Upper lobe of left lung (tissue), 6 donors: ENCODE results near the gene NEK10. TPM values are rescaled to one million over a fixed set of nuclear protein-coding genes. Genes with fewer than 3 reads are reported as not detected.

ENCODE experiments used
- ATAC-seq, 2 donors: fragments of 200-7000 bp; cut with Tn5 transposase; one replicate each; pipeline ENCODE4 v1.9.1; 2022; ENCODE audit warnings: mild to moderate bottlenecking in 2 of 2, moderate library complexity in 2 of 2; ENCODE audit not compliant: low FRiP score in 2 of 2
- DNase-seq, 2 donors: peaks; one replicate each; pipeline ENCODE4 v3.0.0-alpha.2; 2019 to 2020
- H3K27ac ChIP-seq, 4 donors: fragments of 200-600 bp; sonication (generic); one replicate each; pipeline ENCODE4 v1.5.1; 2016 to 2019
- H3K27me3 ChIP-seq, 4 donors: fragments of 200-600 bp; sonication (generic); one replicate each; pipeline ENCODE4 v1.5.1; 2017 to 2019
- H3K36me3 ChIP-seq, 4 donors: fragments of 200-600 bp; sonication (generic); one replicate each; pipeline ENCODE4 v1.5.1; 2016 to 2019
- H3K4me1 ChIP-seq, 4 donors: fragments of 200-600 bp; sonication (generic); one replicate each; pipeline ENCODE4 v1.5.1; 2018 to 2019
- H3K4me3 ChIP-seq, 4 donors: fragments of 200-600 bp; sonication (generic); one replicate each; pipeline ENCODE4 v1.5.1; 2017 to 2019; ENCODE audit warnings: mild to moderate bottlenecking in 2 of 4, moderate library complexity in 1 of 4
- H3K9me3 ChIP-seq, 4 donors: fragments of 200-600 bp; sonication (generic); one replicate each; pipeline ENCODE4 v1.5.1; 2018 to 2019
- CTCF ChIP-seq, 6 experiments: fragments of 450-650 bp in 4 of 6; fragments of 200-600 bp in 2 of 6; sonication (generic) in 2 of 6; IDR thresholded peaks; one replicate each; pipeline ENCODE4 v1.5.1; 2016 to 2019; ENCODE audit warnings: antibody characterized with exemption in 6 of 6
- EP300 ChIP-seq, 4 donors: sonication (generic); formaldehyde crosslinking; IDR thresholded peaks; one replicate each; pipeline ENCODE4 v1.5.1; 2017; ENCODE audit warnings: antibody characterized with exemption in 4 of 4, control low read depth in 2 of 4
- POLR2A ChIP-seq, 4 donors: fragments of 450-650 bp; IDR thresholded peaks; one replicate each; pipeline ENCODE4 v1.5.1; 2016 to 2017; ENCODE audit warnings: antibody characterized with exemption in 4 of 4, mild to moderate bottlenecking in 2 of 4
- POLR2AphosphoS5 ChIP-seq, 2 donors: sonication (generic); formaldehyde crosslinking; IDR thresholded peaks; one replicate each; pipeline ENCODE4 v1.5.1; 2017; ENCODE audit warnings: antibody characterized with exemption in 2 of 2
- WGBS, 2 donors: methylation state at CpG; one replicate each; pipeline ENCODE4 v1.1.5; 2017 to 2018; 5-methylcytosine and 5-hydroxymethylcytosine counted together
- total RNA-seq, 6 donors: library from RNA; depleted of rRNA in 4 of 6; stranded (reverse); fragments of >200 nt in 4 of 6; gene quantifications; one replicate each; pipeline versions ENCODE4 v1.1.0 to v1.2.1, GENCODE V29; 2016 to 2021
- donor health status: DM: no; HTN: no; CAD: no; lungs with moderate emphysema.
- donor health status: DM: no; HTN: yes; CAD: no; lungs with severe emphysema.

NEK10 gene
- total RNA-seq, 6 donors from 2014 or later = 0.29 to 85.3 (median 12.1) TPM

GRCh38 chr3:27376109-27376772, 7.1 kb upstream of the NEK10 start:
- Histone ChIP-seq H3K36me3 (peaks cover 0 to 3% (median 0%) of the 10 kb centered on the region in 4 donors), H3K9me3 (no peaks in the 10 kb centered on the region), H3K4me3 (no peak overlapping the region), H3K27me3 (no peaks in the 10 kb centered on the region), H3K27ac (no peak overlapping the region), H3K4me1 (no peaks in the 10 kb centered on the region)
- ATAC-seq (no peak), DNase-seq (no peak)
- no peak for TF ChIP-seq CTCF (IDR thresholded peaks at IDR 0.05)
- no peak for TF ChIP-seq POLR2AphosphoS5 (IDR thresholded peaks at IDR 0.05)
- 71% methylated on average over 6 of the region's 6 CpGs for WGBS, 2 donors

DNA sequence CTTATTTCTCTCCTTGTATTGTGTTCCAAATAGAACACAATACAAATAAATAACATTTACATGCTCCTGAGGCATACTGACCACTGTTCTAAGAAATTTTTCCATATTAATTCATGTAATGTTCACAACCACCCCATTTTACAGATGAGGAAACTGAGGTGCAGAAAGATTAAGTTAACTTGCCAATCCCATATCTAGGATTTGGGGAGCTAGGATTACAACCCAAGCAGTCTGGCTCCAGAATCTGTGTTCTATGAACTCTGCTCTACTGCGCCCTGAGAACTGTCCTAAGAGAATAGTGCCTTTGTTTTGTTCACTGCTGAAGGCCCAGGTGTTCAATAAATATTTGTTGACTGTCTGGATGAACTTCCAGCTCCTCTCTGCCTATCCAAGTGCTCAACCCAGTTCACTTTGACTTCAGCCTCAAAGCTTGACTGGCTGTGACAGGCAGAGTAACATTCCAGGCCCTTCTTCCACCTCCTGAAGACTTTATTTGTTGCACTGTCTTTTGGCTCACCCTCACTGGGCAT, 3.1 kb downstream of the NEK10 start:
- DNase-seq (no peak), ATAC-seq (no peak)
- H3K27me3 ChIP-seq = no peaks in the 10 kb centered on the region
- no peak overlapping the region for H3K27ac ChIP-seq
- TF ChIP-seq CTCF (IDR thresholded peaks at IDR 0.05) (no peak), EP300 (IDR thresholded peaks at IDR 0.05) (no peak), POLR2AphosphoS5 (IDR thresholded peaks at IDR 0.05) (no peak), POLR2A (IDR thresholded peaks at IDR 0.05) (no peak)
- no peak overlapping the region for H3K4me3 ChIP-seq
- peaks cover 5 to 14% (median 9%) of the 10 kb centered on the region in 4 donors for H3K4me1 ChIP-seq
- H3K36me3 ChIP-seq = no peaks in the 10 kb centered on the region
- WGBS, 2 donors = 94 to 100% methylated on average over 1 of the region's 1 CpG
- H3K9me3 ChIP-seq = no peaks in the 10 kb centered on the region

DNA sequence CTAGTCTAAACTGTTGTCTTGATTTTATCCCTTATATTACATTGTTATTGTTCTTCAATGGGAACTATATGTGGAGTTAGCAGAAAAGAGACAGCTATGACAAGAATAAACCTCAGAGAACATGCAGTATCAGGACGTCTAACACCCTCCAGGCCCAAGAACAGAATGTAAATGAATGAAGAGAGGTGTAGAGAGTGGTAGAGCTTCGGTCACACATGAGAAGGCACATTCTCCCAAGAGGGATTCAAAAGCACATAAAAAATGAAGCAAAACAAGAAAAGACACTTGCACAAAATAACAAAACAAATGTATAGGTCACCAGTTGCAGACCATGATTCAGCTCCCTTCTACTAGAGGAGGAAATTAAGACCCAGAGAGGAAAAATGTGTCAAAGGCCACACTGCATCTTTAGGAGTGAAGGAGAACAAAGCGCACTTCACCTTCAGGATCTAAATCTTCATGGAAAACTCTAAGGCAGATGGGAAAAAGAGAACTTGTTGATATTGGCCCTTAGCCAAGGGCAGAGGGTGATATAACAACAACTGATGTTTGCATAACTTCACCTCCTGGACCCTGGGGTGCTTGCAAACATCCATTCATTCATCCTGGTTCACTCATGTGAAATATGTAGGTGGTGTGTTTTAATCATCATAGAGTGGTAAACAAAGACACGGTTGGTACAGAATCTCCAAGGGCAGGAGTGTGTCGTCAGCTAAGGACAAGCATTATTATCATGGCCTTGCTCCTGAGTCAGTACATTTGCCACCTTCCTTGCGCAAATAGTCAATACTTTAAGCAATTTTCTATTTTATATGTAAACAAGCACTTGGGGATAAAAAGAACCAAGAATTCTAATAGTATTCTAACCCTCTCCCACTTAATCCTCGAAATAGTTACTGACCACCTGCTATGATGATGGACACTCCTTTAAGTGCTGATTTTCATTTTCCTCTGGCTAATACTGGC, 8.8 kb downstream of the NEK10 start:
- WGBS, 2 donors = 61 to 71% methylated on average over 7 of the region's 7 CpGs
- no peak for ATAC-seq
- TF ChIP-seq CTCF (IDR thresholded peaks at IDR 0.05) (no peak), POLR2AphosphoS5 (IDR thresholded peaks at IDR 0.05) (no peak), POLR2A (IDR thresholded peaks at IDR 0.05) (no peak), EP300 (IDR thresholded peaks at IDR 0.05) (no peak)
- H3K27me3 ChIP-seq = no peaks in the 10 kb centered on the region
- no peaks in the 10 kb centered on the region for H3K36me3 ChIP-seq
- peaks cover 10 to 18% (median 14%) of the 10 kb centered on the region in 4 donors for H3K4me1 ChIP-seq
- H3K9me3 ChIP-seq = no peaks in the 10 kb centered on the region
- no peak for DNase-seq
- H3K27ac ChIP-seq = no peak overlapping the region
- no peak overlapping the region for H3K4me3 ChIP-seq

DNA sequence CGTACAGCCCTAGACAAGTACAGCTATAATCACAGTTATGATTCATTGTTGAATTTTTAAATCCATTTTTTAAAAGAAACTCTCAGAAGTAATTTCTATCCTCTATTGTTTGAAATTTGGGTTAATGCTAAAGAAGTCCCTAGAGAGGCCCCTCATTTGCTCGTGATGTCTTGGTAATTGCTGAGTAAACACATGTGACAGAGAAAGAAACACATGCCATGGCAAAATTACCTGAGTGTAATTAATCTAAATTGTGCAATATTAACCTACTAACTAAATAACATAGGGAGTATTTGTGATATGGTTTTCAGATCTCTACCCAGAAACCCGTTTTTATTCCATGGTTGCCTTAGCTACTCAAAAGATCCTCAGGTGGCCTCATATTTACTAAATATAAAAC, 10.8 kb downstream of the NEK10 start:
- H3K9me3 ChIP-seq = no peaks in the 10 kb centered on the region
- no peak for TF ChIP-seq EP300 (IDR thresholded peaks at IDR 0.05)
- no peak for TF ChIP-seq POLR2AphosphoS5 (IDR thresholded peaks at IDR 0.05)
- TF ChIP-seq CTCF (IDR thresholded peaks at IDR 0.05) = no peak
- no peak for TF ChIP-seq POLR2A (IDR thresholded peaks at IDR 0.05)
- peak overlapping the region in 1 of 4 donors; percentile 11 for H3K27ac ChIP-seq
- 61 to 74% methylated on average over 3 of the region's 3 CpGs for WGBS, 2 donors
- ATAC-seq = no peak
- peaks cover 18 to 30% (median 22%) of the 10 kb centered on the region in 4 donors for H3K4me1 ChIP-seq
- H3K4me3 ChIP-seq = no peak overlapping the region
- H3K36me3 ChIP-seq = no peaks in the 10 kb centered on the region
- H3K27me3 ChIP-seq = no peaks in the 10 kb centered on the region
- DNase-seq = no peak
